GM12892 (cell line): ENCODE results near the gene PIK3AP1.

Source experiments
- POLR2A ChIP-seq: IDR thresholded peaks from 2 replicates; pipeline ENCODE4 v1.6.1; 2011; ENCODE audit warnings: low read depth, low read length, control low read depth
- TAF1 ChIP-seq: IDR thresholded peaks from 2 replicates; pipeline ENCODE4 v1.6.1; 2011; ENCODE audit warnings: low read depth, mild to moderate bottlenecking, control low read depth, low read length, borderline replicate concordance

DNA sequence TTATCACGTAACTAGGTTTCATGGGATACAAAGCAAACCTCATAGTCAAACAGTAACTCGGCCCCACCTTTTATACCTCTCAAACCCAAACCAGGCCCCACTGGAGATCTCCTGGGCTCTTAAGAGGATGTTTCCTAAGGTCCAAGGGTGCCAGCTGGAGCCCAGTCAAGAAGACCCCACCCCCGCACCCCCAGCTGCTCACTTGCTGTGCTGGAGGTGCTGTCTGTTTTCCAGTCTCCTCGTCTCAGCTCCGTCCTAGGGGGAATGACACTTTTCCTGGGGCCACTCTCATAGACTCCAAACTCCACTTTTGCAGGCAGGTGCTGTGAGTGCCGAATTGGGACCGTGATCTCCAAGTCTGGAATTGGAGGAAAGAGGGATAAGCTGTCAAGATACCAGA lies 110.8 kb downstream of the PIK3AP1 start:
- TF ChIP-seq POLR2A, result no peak
- TF ChIP-seq TAF1, result no peak
